T-helper 17 cell (primary cell): ENCODE results near the gene SIMC1. TPM values are rescaled to one million over a fixed set of nuclear protein-coding genes. Genes with fewer than 3 reads are reported as not detected.
A peak's percentile ranks its signal among the peaks of the same experiment; 100 is the strongest.

ENCODE experiments used
- ATAC-seq: fragments of 150-1000 bp; cut with Tn5 transposase; 2 replicates; pipeline ENCODE4 v1.10.0; 2021; ENCODE audit warnings: mild to moderate bottlenecking, moderate library complexity
- DNase-seq, 3 donors: peaks; one replicate each; pipeline versions ENCODE4 v3.0.0 to v3.0.0-alpha.2; 2020 to 2021
- H3K9me3 ChIP-seq: one replicate; pipeline ENCODE4 v1.7.0; 2013; ENCODE audit warnings: low read length, mild to moderate bottlenecking; ENCODE audit not compliant: control insufficient read depth, poor library complexity, severe bottlenecking
- H3K27ac Mint-ChIP-seq: one replicate; pipeline ENCODE4 v1.8.0; 2022; ENCODE audit warnings: mild to moderate bottlenecking, moderate library complexity, mixed read lengths
- H3K27me3 Mint-ChIP-seq: one replicate; pipeline ENCODE4 v1.8.0; 2022; ENCODE audit warnings: mixed read lengths
- H3K36me3 Mint-ChIP-seq: one replicate; pipeline ENCODE4 v1.8.0; 2022; ENCODE audit warnings: low read depth, mixed read lengths
- H3K4me1 Mint-ChIP-seq: one replicate; pipeline ENCODE4 v1.8.0; 2022; ENCODE audit warnings: mild to moderate bottlenecking, mixed read lengths
- H3K4me3 Mint-ChIP-seq: one replicate; pipeline ENCODE4 v1.8.0; 2022; ENCODE audit warnings: mild to moderate bottlenecking, moderate library complexity, mixed read lengths
- total RNA-seq, 4 donors: library from RNA in 2 of 4; stranded (reverse) in 2 of 4; gene quantifications; one replicate each; pipeline ENCODE4 v1.2.3 and lab custom pipeline; 2022 to 2026

Gene SIMC1
- total RNA-seq, 2 donors from 2014 or later: 21.9 to 22.6 TPM

DNA sequence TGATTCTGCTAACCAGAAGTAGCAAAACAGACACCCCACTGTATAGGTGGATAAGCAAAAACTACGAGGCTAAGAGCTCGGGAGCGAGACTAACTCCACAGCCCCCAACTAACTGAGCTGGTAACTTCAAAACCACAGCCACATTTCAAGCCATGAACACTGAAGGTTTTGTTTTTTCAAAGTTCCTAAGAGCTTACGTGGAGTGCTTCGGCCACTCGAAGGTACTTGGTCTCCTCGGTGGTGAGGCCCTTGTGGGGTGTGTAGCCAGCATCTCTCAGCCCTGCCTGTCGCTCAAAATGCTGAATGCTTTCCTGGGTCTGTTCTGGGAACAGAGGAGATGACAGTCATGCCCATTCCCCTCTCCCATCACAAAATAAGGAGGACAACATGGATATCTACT is 112.2 kb downstream of the SIMC1 start:
- no peak overlapping the region for H3K4me3 Mint-ChIP-seq
- ATAC-seq (no peak), DNase-seq (no peak)
- H3K4me1 Mint-ChIP-seq: peaks cover 23% of the 10 kb centered on the region
- H3K27ac Mint-ChIP-seq: peak overlapping the region; percentile 37
- H3K36me3 Mint-ChIP-seq: peaks cover 14% of the 10 kb centered on the region
- no peaks in the 10 kb centered on the region for H3K9me3 ChIP-seq
- no peaks in the 10 kb centered on the region for H3K27me3 Mint-ChIP-seq

DNA sequence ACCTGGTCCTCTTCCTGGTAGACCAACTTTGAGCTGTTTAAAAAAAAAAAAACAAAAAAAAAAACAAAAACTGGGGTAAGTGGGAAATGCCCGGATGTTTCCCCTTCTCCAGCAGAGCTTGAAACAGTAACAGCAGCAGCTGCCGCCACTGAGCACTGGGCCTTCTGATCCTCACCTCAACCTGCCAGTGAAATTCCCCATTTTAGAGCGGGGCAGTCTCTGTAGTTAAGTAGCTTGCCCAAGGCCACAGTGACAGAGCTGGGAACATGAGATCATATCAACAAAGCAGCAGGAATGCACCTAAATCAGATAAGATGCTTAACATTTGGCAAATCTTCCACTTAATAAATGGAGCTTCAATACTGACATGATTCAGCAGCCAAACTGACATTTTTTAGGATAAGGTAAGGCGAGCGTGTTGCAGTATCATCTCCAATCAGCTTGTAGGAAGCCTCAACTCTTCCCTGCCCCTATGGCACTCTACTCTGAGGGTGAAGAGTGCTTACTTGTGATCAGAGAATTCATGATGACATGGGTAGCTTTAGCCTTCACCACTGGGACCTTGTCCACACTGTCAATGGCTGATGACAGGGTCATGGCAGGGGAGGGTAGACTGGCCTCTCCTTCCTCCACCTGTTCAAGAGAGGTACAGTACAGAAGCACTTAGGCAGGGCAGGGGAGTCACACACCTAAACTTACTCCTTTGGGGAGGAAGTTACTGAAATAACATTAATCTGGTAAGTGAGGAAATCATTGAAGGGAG is 114.1 kb downstream of the SIMC1 start:
- H3K27ac Mint-ChIP-seq: peak overlapping the region; percentile 83
- DNase-seq: no peak
- H3K27me3 Mint-ChIP-seq: no peaks in the 10 kb centered on the region
- ATAC-seq: no peak
- H3K4me1 Mint-ChIP-seq: peaks cover 25% of the 10 kb centered on the region
- H3K36me3 Mint-ChIP-seq: peaks cover 14% of the 10 kb centered on the region
- H3K9me3 ChIP-seq: no peaks in the 10 kb centered on the region
- no peak overlapping the region for H3K4me3 Mint-ChIP-seq

DNA sequence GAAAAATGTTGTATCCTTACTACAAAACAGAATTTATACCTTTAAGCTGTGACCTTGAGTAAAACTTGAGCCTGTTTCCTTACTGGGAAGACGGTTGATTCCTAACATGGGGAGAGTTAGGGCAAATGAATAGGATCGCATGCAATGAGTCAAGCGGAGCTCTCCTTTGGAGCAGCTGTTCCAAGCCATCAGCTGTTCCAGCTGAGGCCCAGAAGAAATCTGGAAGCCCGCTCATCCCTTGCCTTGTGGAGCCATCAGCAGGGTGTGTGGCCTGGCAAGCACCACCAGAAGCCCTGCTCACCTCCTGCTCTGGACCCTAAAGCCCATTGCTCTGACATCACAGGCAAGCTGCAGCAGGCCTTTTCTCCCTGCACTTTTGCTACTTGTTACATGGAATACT is 115.3 kb downstream of the SIMC1 start:
- H3K9me3 ChIP-seq: no peaks in the 10 kb centered on the region
- peaks cover 28% of the 10 kb centered on the region for H3K4me1 Mint-ChIP-seq
- H3K36me3 Mint-ChIP-seq: peaks cover 11% of the 10 kb centered on the region
- DNase-seq (no peak), ATAC-seq (no peak)
- H3K4me3 Mint-ChIP-seq: no peak overlapping the region
- H3K27ac Mint-ChIP-seq: peak overlapping the region; percentile 83
- H3K27me3 Mint-ChIP-seq: no peaks in the 10 kb centered on the region

DNA sequence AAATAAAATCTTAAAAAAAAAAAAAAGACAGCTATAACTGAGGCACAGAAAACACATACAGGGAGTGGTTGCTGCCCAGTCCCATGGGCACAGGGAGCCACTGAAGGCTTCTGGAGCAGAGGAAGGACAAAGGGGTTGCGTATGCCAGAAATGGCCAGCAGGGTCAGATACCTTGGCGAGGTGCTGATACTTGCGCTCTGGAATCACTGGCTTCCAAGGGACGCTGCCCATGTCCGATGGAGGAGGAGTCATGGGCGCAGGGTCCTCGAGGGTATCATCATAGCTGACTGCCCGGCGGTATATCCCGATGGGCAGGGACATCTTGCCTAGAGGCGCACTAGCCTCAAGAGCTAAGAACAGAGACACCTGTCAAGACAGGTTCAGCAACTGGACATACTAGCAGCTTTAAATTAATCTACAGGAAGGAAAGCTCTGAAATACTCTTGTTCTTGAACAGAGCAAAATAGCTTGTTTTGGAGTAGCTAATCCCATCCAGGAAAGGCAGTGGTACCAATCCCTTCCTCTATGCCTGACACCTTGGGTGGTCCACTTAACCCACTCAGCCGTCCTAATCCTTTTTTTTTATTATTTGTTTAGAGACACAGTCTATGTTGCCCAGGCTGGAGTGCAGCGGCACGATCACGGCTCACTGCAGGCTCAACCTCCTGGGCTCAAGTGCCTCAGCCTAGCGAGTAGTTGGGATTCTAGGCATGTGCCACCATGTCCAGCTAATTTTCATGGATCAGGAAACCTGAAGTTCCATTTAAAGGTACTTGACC is 117.4 kb downstream of the SIMC1 start:
- H3K27ac Mint-ChIP-seq: no peak overlapping the region
- H3K4me3 Mint-ChIP-seq: no peak overlapping the region
- no peak for DNase-seq
- no peaks in the 10 kb centered on the region for H3K9me3 ChIP-seq
- ATAC-seq: no peak
- H3K36me3 Mint-ChIP-seq: peaks cover 11% of the 10 kb centered on the region
- no peaks in the 10 kb centered on the region for H3K27me3 Mint-ChIP-seq
- H3K4me1 Mint-ChIP-seq: peaks cover 30% of the 10 kb centered on the region

DNA sequence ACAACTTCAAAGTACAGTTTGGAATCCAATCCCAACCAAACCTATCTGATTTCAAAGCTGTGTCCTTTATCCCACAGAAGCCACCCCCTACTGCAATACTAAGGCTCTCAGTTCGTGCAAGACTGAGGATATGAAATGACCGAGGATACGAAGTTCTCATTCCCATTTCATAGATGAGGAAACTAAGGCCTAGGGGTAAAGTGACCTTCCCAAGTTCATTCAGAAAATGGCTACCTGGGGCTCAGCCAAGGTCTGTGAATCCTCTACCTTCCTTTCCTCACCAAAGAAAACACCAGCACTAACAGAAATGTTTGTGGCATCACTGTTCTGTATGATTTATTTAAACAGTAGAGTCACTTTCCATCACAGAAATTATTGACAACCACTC is 117.9 kb downstream of the SIMC1 start:
- no peak for DNase-seq
- no peak for ATAC-seq
- Mint-ChIP-seq H3K27ac (no peak overlapping the region), H3K4me3 (no peak overlapping the region), H3K36me3 (peaks cover 11% of the 10 kb centered on the region), H3K27me3 (no peaks in the 10 kb centered on the region), H3K4me1 (peaks cover 35% of the 10 kb centered on the region)
- H3K9me3 ChIP-seq: no peaks in the 10 kb centered on the region

DNA sequence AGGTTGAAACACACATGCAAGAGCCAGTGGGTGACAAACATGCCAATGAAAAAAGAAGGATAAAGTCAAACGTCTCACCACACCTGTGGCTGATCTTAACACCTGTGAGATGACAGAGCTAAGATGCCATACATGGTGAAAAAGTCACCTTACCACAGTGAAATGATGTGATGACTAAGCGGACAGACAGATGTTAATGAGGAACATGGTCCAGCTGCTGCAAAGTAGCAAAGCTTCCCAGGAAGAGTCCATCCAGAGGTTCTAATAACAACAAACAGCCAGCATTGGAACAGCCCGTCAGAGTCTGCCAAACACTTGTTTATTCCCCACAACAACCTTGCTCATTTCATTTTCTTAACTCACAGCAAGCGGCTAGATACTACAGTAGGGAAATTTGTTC is 121.4 kb downstream of the SIMC1 start:
- DNase-seq: no peak
- no peak for ATAC-seq
- Mint-ChIP-seq H3K4me3 (peak overlapping the region; percentile 61), H3K27me3 (no peaks in the 10 kb centered on the region), H3K27ac (peak overlapping the region; percentile 91), H3K36me3 (peaks cover 4% of the 10 kb centered on the region), H3K4me1 (peaks cover 29% of the 10 kb centered on the region)
- H3K9me3 ChIP-seq: no peaks in the 10 kb centered on the region

DNA sequence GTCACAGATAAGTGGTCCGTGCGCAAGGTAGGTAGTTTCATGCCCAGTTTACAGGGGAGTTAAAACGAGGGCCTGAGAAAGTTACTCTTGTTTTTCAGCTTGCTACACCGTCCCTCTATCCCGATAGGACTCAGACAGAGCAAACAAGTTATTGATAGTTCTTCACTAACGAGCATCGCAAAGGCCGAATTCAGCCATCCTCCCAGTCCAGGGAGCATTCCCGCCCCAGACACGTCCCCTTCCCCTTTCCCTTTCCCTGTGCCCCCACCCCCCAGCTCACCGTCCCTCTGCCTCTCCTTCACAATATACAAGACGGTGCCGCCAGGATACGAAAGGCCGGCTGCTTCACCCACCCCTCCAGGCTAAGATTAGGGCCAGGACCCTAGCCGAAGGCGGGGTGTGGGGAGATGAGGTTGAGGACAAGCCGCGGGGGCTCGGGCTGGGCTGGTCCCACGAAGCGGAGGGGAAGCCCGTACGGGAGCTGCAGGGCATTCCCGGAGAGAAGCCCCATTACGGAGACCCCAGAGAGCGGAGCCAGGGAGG is 122.7 kb downstream of the SIMC1 start:
- Mint-ChIP-seq H3K27ac (peak overlapping the region; percentile 91), H3K4me3 (peak overlapping the region; percentile 94), H3K27me3 (no peaks in the 10 kb centered on the region), H3K4me1 (peaks cover 25% of the 10 kb centered on the region), H3K36me3 (peaks cover 4% of the 10 kb centered on the region)
- DNase-seq (no peak), ATAC-seq (no peak)
- H3K9me3 ChIP-seq: no peaks in the 10 kb centered on the region

DNA sequence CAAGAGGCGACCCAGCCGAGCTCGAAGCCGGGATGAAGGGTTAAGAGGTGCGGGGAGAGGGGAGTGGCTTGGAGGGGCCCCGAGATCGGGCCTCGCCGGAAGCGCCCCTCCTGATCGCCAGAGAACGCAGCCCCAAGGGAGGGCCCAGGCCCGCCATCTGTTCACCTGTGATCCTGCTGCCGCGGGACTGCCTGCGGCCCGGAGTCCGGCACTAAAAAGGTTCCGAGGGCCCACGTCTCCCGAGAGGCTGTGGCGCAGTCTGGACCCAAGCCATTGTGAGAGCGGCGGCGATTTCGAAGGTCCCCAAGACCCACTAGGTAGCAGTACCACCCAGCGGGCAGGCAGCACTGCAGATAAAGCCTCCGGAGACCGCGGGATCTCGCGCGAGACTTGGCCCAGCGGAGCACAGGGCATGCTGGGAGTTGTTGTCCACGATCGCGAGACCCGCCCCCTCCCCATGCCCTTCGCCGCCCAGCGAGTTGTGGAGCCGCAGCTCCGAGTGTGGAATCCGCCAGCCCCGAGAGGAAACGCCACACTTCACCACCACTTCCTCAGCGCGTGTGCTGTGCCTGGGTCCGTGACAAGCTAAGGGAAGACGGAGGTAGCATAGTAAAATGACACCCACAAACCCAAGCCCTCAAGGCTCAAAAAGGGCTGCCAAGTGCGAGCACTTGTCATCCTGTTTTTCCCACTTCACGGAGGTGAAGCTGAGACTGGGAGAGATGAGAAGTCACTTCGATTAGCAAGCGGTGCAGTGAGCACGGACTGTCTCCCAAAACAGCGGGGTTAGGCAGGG is 123.4 kb downstream of the SIMC1 start, which contains the start of gene KIAA1191:
Gene KIAA1191 (minus strand): TSS at position 328 of the 796 bp plus-strand sequence. CDS start 2,256 bp downstream, outside the sequence.
- DNase-seq (peak; percentile 87 to 88 (median 87)), ATAC-seq (peak; percentile 93)
- Mint-ChIP-seq H3K27me3 (no peaks in the 10 kb centered on the region), H3K27ac (peak within 1 kb of the TSS; percentile 91), H3K4me1 (peaks cover 25% of the 10 kb centered on the region), H3K4me3 (peak within 1 kb of the TSS; percentile 94), H3K36me3 (peaks cover 4% of the 10 kb centered on the region)
- no peaks in the 10 kb centered on the region for H3K9me3 ChIP-seq

DNA sequence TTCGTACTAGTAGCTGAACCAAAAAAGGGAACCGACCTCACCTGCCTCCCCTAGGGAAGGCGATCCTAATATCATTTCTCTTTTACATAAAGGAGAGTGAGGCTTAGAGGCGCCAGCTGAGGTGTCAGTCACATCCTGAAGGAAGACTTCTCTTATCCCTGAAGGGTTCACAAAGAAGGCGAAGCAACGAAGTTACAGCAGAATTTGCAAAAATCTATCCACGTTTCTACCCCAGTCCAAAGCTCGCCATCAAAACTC is 123.9 kb downstream of the SIMC1 start:
- Mint-ChIP-seq H3K36me3 (peaks cover 4% of the 10 kb centered on the region), H3K27ac (peak overlapping the region; percentile 91), H3K27me3 (no peaks in the 10 kb centered on the region), H3K4me3 (peak overlapping the region; percentile 94), H3K4me1 (peaks cover 25% of the 10 kb centered on the region)
- DNase-seq: no peak
- no peaks in the 10 kb centered on the region for H3K9me3 ChIP-seq
- no peak for ATAC-seq

DNA sequence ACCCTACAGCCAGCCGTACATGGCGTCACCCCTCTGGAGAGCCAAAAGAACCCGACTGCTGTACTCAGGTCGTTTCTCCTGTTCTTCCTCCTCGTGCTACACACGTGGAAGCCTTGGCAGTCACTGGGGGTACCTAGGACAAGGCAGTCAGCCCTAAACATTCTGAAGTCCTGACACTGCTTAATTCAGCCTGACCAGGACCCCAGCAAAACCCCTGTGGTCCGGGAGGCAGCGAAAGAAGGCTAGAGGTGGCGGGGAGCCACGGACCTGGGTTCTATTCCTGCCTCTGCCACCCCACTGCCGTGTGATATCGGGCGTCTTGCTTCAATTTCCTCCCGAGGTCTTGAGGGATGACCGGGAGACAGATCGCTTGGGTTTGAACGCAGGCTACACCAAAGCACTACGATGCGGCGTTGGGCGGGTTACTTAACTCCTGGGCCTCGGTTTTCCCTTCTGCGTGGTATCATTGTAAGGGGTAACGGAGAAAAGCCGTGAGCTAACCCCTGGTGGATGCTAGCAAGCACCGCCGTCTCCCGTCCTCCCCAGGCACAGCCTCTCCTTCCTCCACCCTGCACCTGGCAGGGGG is 126.6 kb downstream of the SIMC1 start:
- no peak for DNase-seq
- no peaks in the 10 kb centered on the region for H3K9me3 ChIP-seq
- H3K4me1 Mint-ChIP-seq: peaks cover 18% of the 10 kb centered on the region
- H3K27ac Mint-ChIP-seq: peak overlapping the region; percentile 51
- H3K4me3 Mint-ChIP-seq: peak overlapping the region; percentile 68
- no peaks in the 10 kb centered on the region for H3K36me3 Mint-ChIP-seq
- no peaks in the 10 kb centered on the region for H3K27me3 Mint-ChIP-seq
- ATAC-seq: no peak

DNA sequence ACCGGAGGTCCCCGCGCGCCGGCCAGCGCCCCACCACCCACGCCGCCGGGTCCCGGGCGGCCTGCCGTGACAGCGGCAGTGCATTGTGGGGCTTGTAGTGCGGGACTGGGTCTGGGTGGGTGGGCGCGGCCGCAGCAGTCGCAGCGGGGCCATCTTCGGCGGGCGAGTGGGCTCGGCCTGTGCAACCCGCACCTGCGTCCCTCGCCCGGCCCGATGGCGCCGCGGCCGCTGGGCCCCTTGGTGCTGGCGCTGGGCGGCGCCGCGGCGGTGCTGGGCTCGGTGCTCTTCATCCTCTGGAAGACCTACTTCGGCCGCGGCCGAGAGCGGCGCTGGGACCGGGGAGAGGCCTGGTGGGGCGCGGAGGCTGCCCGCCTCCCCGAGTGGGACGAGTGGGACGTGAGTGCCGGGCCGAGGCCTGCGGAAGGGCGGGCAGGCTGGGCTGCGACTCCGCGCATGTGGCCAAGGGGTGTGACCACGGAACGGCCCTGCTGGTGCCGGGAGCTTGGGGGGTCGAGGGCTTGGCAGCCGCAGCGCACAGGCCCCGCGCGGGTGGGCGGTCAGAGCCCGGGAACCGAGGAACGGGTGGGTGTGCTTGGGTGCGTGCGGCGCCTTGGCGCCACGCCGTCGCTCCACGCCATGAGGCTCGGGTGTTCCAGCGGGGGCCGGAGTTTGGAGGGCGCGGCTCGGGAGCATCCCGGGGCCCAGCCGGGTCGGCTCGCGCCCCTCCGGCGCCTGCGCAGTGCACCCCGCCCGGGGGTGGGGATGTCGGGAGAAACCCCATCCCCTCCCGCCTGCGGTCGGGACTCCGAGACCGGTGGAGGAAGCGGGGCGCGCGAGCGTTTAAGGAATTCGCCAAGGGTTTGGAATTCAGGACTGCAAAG is 127.4 kb downstream of the SIMC1 start, which contains the start of gene ARL10:
Gene ARL10 (plus strand): TSS at position 137 of the 881 bp plus-strand sequence. CDS start 77 bp downstream, at position 214.
- Mint-ChIP-seq H3K27me3 (no peaks in the 10 kb centered on the region), H3K36me3 (no peaks in the 10 kb centered on the region), H3K4me3 (peak within 1 kb of the TSS; percentile 85), H3K27ac (peak within 1 kb of the TSS; percentile 51), H3K4me1 (peaks cover 18% of the 10 kb centered on the region)
- peak; percentile 14 to 50 (median 49) for DNase-seq
- no peaks in the 10 kb centered on the region for H3K9me3 ChIP-seq
- ATAC-seq: peak; percentile 26
